HEK293T (cell line): ENCODE results near the gene CTPS2.
"Not testable (repeated sequence)": the region's sequence is repeated elsewhere in the genome, so short reads cannot be mapped to it uniquely, and the experiment has no call there.

ENCODE experiments used
- CTCF ChIA-PET: fragments of 350-600 bp; formaldehyde crosslinking; extraction: SDS; loops from one replicate; lab custom pipeline; 2021; ENCODE audit warnings: antibody characterized with exemption, inconsistent platforms; lab: Yijun Ruan, JAX
- POLR2A ChIA-PET: fragments of 350-600 bp; formaldehyde crosslinking; extraction: SDS; loops from one replicate; lab custom pipeline; 2020; ENCODE audit warnings: antibody characterized with exemption, inconsistent platforms; lab: Yijun Ruan, JAX
- DNase-seq: peaks from one replicate; pipeline ENCODE4 v3.0.0; 2012; ENCODE audit warnings: mixed read lengths; ENCODE audit errors: extremely low spot score
- ARNT ChIP-seq: fragments of 450-650 bp; IDR thresholded peaks from 2 replicates; pipeline ENCODE4 v1.6.1; 2017; ENCODE audit warnings: mild to moderate bottlenecking
- BHLHE40 ChIP-seq: fragments of 450-650 bp; IDR thresholded peaks from 2 replicates; pipeline ENCODE4 v1.6.1; 2016; ENCODE audit warnings: mild to moderate bottlenecking, moderate library complexity, borderline replicate concordance
- CTBP1 ChIP-seq: fragments of 450-650 bp; IDR thresholded peaks from 2 replicates; pipeline ENCODE4 v1.6.1; 2016; ENCODE audit warnings: borderline replicate concordance
- ELF4 ChIP-seq: fragments of 450-650 bp; IDR thresholded peaks from 2 replicates; pipeline ENCODE4 v1.6.1; 2017; ENCODE audit warnings: antibody characterized with exemption
- FOXA1 ChIP-seq: fragments of 450-650 bp; IDR thresholded peaks from 2 replicates; pipeline ENCODE4 v1.6.1; 2016; ENCODE audit warnings: mild to moderate bottlenecking
- FOXK2 ChIP-seq: fragments of 450-650 bp; IDR thresholded peaks from 2 replicates; pipeline ENCODE4 v1.6.1; 2016; ENCODE audit warnings: mild to moderate bottlenecking
- FOXM1 ChIP-seq: fragments of 450-650 bp; IDR thresholded peaks from 2 replicates; pipeline ENCODE4 v1.6.1; 2017; ENCODE audit warnings: mild to moderate bottlenecking, borderline replicate concordance
- HDGF ChIP-seq: fragments of 450-650 bp; IDR thresholded peaks from 2 replicates; pipeline ENCODE4 v1.6.1; 2017; ENCODE audit warnings: antibody characterized with exemption, borderline replicate concordance
- L3MBTL2 ChIP-seq: fragments of 450-650 bp; conservative IDR thresholded peaks from 2 replicates; pipeline ENCODE4 v1.6.1; 2016; ENCODE audit warnings: mild to moderate bottlenecking
- LEF1 ChIP-seq: fragments of 450-650 bp; IDR thresholded peaks from 2 replicates; pipeline ENCODE4 v1.6.1; 2017; ENCODE audit warnings: mild to moderate bottlenecking, borderline replicate concordance
- NFRKB ChIP-seq: fragments of 450-650 bp; IDR thresholded peaks from 2 replicates; pipeline ENCODE4 v1.6.1; 2016; ENCODE audit warnings: mild to moderate bottlenecking, moderate library complexity
- PKNOX1 ChIP-seq: fragments of 450-650 bp; IDR thresholded peaks from 2 replicates; pipeline ENCODE4 v1.6.1; 2016
- SP1 ChIP-seq: fragments of 450-650 bp; IDR thresholded peaks from 2 replicates; pipeline ENCODE4 v1.6.1; 2017
- SUZ12 ChIP-seq: fragments of 450-650 bp; IDR thresholded peaks from 2 replicates; pipeline ENCODE4 v1.6.1; 2016; ENCODE audit warnings: mild to moderate bottlenecking
- TARDBP ChIP-seq: fragments of 450-650 bp; IDR thresholded peaks from 2 replicates; pipeline ENCODE4 v1.6.1; 2016
- ZNF384 ChIP-seq: fragments of 450-650 bp; IDR thresholded peaks from 2 replicates; pipeline ENCODE4 v1.6.1; 2016

The CTPS2 gene

GRCh38 chrX:16619024-16619423 lies 93.4 kb downstream of the CTPS2 start:
- no peak for TF ChIP-seq PKNOX1
- TF ChIP-seq NFRKB, result no peak
- TF ChIP-seq LEF1, result no peak
- no peak for TF ChIP-seq CTBP1
- TF ChIP-seq BHLHE40, result no peak
- no peak for TF ChIP-seq FOXA1
- TF ChIP-seq FOXM1, result no peak
- no peak for TF ChIP-seq L3MBTL2
- no peak for TF ChIP-seq TARDBP
- TF ChIP-seq FOXK2, result no peak
- TF ChIP-seq ELF4, result no peak
- TF ChIP-seq SP1, result no peak
- TF ChIP-seq ARNT, result no peak
- no peak for TF ChIP-seq HDGF
- CTCF ChIA-PET, result no interaction called here
- POLR2A ChIA-PET, result no interaction called here
- DNase-seq, result no peak

- no peak for DNase-seq
- ChIA-PET CTCF (no interaction called here), POLR2A (no interaction called here)
- TF ChIP-seq ELF4 (no peak), LEF1 (no peak), FOXA1 (no peak), FOXM1 (no peak), NFRKB (no peak), ARNT (no peak), L3MBTL2 (no peak)
Measured at GRCh38 chrX:16618422-16618821, 94.0 kb downstream of the CTPS2 start.

DNA sequence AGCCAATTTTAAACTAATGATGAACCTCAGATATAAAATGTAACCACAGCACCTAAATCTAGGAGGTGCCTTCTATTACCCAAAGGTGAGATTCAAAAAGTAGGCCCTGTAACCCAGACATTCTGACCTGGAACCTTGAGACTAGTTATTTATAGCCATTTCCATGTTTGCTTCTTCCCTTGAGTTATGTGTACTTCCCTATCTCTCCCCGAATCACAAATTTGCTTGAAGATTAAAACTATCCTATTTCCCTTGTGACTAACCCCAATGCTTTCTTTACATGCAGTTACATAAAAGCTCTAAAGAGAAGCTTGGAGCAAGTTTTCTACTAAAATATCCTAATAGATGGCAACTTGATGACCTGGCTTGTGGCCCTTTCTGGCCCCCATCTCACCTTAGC lies 95.1 kb downstream of the CTPS2 start:
- CTCF ChIA-PET, result no interaction called here
- no peak for DNase-seq
- POLR2A ChIA-PET, result no interaction called here
- no peak for TF ChIP-seq L3MBTL2

DNA sequence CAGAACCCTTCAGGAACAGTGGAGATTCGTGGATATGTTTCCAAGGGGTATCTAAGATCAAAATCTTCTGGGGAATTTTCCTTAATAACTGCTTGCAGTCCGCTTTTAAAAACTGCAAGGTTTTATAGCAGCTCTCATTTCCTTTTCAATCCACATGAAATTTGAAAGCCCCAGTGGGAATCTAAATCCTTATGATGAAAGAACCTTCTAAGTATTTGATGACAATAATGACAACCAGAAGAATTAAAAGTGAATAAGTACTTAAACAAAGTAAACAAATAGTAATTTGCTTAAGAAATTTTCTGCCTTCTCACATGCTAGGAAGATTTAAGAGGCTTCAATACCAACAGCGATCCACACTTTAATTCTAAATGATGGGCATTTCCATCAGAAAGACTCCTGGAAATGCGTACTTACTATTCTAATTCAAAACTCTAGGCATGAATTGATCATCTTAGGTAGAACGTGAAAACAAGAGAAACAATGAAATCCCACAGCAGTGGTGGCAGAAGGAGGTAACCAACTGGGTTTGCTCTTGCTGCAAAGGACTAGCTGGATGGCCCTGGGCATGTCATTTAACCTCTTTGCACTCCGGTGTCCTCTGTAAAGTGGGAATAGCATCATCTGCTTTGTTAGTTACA lies 100.1 kb downstream of the CTPS2 start:
- ChIA-PET CTCF (no interaction called here), POLR2A (no interaction called here)

GRCh38 chrX:16610654-16611053 lies 101.8 kb downstream of the CTPS2 start:
- DNase-seq, POLR2A ChIA-PET, CTCF ChIA-PET: not testable (repeated sequence)

More for the DNA sequence above, 100.1 kb downstream of the CTPS2 start:
- DNase-seq, result no peak
- TF ChIP-seq HDGF (no peak), TARDBP (no peak), BHLHE40 (no peak), CTBP1 (no peak), SUZ12 (no peak), FOXA1 (no peak), NFRKB (no peak), L3MBTL2 (no peak), FOXK2 (no peak), SP1 (no peak), LEF1 (no peak), FOXM1 (no peak)

- DNase-seq, result no peak
- TF ChIP-seq CTBP1, result no peak
- TF ChIP-seq NFRKB, result no peak
- no peak for TF ChIP-seq FOXA1
- no peak for TF ChIP-seq SP1
- CTCF ChIA-PET, result no interaction called here
- POLR2A ChIA-PET, result no interaction called here
Measured at GRCh38 chrX:16610121-16610621, 102.3 kb downstream of the CTPS2 start.

DNA sequence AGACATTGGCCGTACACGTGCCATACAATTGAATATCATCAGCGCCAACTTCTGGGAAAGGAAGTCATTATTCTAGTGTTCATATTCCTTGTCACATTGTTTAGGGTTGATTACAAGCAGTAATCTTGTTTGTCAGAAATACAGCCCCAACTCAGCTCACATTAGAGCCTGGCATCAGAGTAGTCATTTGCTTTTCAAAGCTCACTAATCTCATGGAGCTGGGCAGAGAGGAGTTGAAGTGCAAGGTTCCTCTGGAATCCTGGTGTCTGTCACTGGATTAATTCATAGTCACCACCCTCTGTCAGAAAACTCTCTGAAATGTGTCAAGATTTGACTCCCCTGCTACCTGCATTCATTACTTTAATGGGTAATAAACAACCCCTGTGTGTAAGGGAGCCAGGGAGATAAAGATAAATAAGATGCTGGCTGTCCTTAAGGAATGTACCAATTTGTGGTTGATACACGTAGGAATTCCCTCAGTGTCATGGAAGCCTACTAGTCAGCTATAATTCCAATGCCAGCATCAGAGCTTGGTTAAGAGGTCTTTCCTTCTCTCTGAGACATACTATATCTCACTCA lies 106.2 kb downstream of the CTPS2 start:
- CTCF ChIA-PET, result interaction anchor here (0.9 kb wide), 1 partner anchor 16 kb away, joined by 9 read pairs; no protein-coding TSS in a partner anchor
- DNase-seq, result no peak
- TF ChIP-seq ARNT (no peak), BHLHE40 (no peak), ZNF384 (no peak), NFRKB (no peak), FOXM1 (no peak), L3MBTL2 (no peak)
- POLR2A ChIA-PET, result no interaction called here

DNA sequence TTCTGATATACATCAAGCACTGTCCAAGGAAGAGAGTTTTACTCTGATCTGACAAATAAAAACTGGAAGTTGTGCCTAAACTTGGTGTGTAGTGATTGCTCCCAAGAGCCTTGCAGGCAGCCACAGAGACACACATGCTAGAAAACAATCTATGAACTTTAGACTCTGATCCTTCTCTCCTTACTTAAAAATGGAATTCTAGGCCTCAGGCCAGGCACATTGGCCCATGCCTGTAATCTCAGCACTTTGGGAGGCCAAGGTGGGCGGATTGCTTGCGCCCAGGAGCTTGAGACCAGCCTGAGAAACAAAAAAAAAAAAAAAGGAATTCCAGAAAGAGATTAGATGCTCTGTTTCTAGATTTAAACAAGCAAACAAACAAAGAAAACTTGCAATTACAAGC lies 108.1 kb downstream of the CTPS2 start:
- TF ChIP-seq SUZ12 (no peak), TARDBP (no peak), ELF4 (no peak), BHLHE40 (no peak), FOXA1 (no peak), CTBP1 (no peak), NFRKB (no peak), ZNF384 (no peak), FOXK2 (no peak), FOXM1 (no peak), L3MBTL2 (no peak), PKNOX1 (no peak), ARNT (no peak)
- ChIA-PET POLR2A (no interaction called here), CTCF (no interaction called here)
- DNase-seq, result no peak
